ENCODE results near the gene TIMP1.

TIMP1 gene

GRCh38 chrX:47573341-47574075 lies 8.7 kb upstream of the TIMP1 start:
- in situ Hi-C loops (cut with HindIII; ENCODE audit: low sequenced_read_pairs) = no loop called here

GRCh38 chrX:47574076-47574546 lies 8.1 kb upstream of the TIMP1 start:
- in situ Hi-C loops (cut with HindIII; ENCODE audit: low sequenced_read_pairs) = no loop called here

GRCh38 chrX:47574547-47575301 lies 7.5 kb upstream of the TIMP1 start:
- in situ Hi-C loops (cut with HindIII; ENCODE audit: low sequenced_read_pairs) = no loop called here

- in situ Hi-C loops (cut with HindIII; ENCODE audit: low sequenced_read_pairs) = no loop called here
These were observed 6.0 kb upstream of the TIMP1 start for GRCh38 chrX:47576021-47576898.

GRCh38 chrX:47577424-47577823 lies 4.8 kb upstream of the TIMP1 start:
- in situ Hi-C loops (cut with HindIII; ENCODE audit: low sequenced_read_pairs) = no loop called here

GRCh38 chrX:47577901-47578300 lies 4.3 kb upstream of the TIMP1 start:
- in situ Hi-C loops (cut with HindIII; ENCODE audit: low sequenced_read_pairs) = no loop called here

- in situ Hi-C loops (cut with HindIII; ENCODE audit: low sequenced_read_pairs) = no loop called here
These were observed 3.5 kb upstream of the TIMP1 start for GRCh38 chrX:47578692-47579091.

- in situ Hi-C loops (cut with HindIII; ENCODE audit: low sequenced_read_pairs) = no loop called here
These were observed 2.7 kb upstream of the TIMP1 start for GRCh38 chrX:47579537-47579936.

GRCh38 chrX:47583240-47583861 lies 1.1 kb downstream of the TIMP1 start:
- in situ Hi-C loops (cut with HindIII; ENCODE audit: low sequenced_read_pairs) = no loop called here

GRCh38 chrX:47584714-47585113 lies 2.5 kb downstream of the TIMP1 start:
- in situ Hi-C loops (cut with HindIII; ENCODE audit: low sequenced_read_pairs) = no loop called here

- in situ Hi-C loops (cut with HindIII; ENCODE audit: low sequenced_read_pairs) = no loop called here
These were observed 3.0 kb downstream of the TIMP1 start for GRCh38 chrX:47585273-47585672.

- in situ Hi-C loops (cut with HindIII; ENCODE audit: low sequenced_read_pairs) = no loop called here
These were observed 4.0 kb downstream of the TIMP1 start for GRCh38 chrX:47586043-47586787.

GRCh38 chrX:47587091-47587891 lies 5.1 kb downstream of the TIMP1 start:
- in situ Hi-C loops (cut with HindIII; ENCODE audit: low sequenced_read_pairs) = no loop called here

GRCh38 chrX:47587906-47588735 lies 5.9 kb downstream of the TIMP1 start:
- in situ Hi-C loops (cut with HindIII; ENCODE audit: low sequenced_read_pairs) = no loop called here

GRCh38 chrX:47590984-47591383 lies 8.7 kb downstream of the TIMP1 start:
- in situ Hi-C loops (cut with HindIII; ENCODE audit: low sequenced_read_pairs) = no loop called here

GRCh38 chrX:47593522-47593921 lies 11.3 kb downstream of the TIMP1 start:
- in situ Hi-C loops (cut with HindIII; ENCODE audit: low sequenced_read_pairs) = no loop called here

- in situ Hi-C loops (cut with HindIII; ENCODE audit: low sequenced_read_pairs) = no loop called here
These were observed 13.5 kb downstream of the TIMP1 start for GRCh38 chrX:47595716-47596251.

- in situ Hi-C loops (cut with HindIII; ENCODE audit: low sequenced_read_pairs) = no loop called here
These were observed 14.0 kb downstream of the TIMP1 start for GRCh38 chrX:47596256-47596655.
